HG03039 (cell line): ENCODE data around the gene PKNOX2.
"Not testable (repeated sequence)": the region's sequence is repeated elsewhere in the genome, so short reads cannot be mapped to it uniquely, and the experiment has no call there.

Experiments
- ATAC-seq: cut with Tn5 transposase; IDR thresholded peaks from one replicate; pipeline ENCODE4 v1.9.1; 2021; ENCODE audit warnings: mild to moderate bottlenecking, moderate library complexity; ENCODE audit not compliant: unreplicated experiment

The PKNOX2 gene

DNA sequence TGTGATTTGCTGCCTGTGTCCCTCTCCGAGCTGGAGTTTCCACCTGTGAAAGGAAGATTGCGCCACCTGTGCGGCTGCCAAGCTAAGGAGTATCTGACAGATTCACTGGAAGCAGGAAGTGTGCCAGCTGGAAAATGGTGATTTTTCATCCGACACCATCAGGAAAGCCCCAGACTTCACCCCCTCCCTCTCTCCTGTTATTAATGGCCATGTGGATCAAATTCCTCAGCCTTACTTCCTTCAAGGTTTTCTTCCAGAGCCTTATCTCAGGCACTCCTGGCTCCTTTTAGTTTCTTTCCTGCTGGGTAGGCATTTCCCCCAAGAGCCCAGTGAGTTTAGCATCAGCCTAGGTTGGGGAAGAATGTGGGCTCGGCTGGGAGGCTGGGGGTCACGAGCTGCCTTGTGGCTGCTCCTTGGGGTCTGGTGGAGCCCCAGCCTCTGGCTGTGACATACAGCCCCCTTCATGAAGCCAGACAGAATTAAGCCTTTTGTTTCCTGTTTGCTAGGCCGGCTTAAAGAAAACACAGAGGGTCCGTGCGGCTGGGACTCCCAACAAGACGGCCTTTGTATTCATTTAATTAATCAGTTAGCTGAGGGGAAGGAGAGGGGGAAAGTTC lies 37.1 kb downstream of the PKNOX2 start:
- no peak for ATAC-seq

DNA sequence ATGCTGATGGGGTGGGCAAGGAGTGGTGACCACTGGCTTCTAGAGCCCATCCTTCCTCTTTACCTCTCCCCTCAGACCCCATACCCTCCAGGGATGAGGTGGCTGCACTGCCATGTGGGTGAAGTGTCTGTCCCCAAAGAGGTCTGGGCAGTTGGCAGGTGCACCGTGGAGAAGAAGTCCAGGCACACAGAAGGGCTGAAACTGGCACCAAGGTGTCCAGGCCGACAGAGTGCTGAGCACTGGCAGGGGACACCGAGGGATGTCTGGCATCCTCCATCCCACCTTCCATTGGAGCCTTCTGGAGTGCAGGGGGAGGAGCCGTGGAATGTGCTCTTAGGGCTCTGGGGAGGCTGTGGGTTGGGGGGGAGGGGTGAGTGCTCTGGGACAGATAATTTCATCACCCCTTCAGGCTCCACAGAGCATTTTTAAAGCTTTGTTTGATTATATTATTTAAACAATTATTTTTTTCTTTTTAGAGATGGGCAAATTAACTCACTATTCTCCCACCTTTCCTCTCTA lies 37.9 kb downstream of the PKNOX2 start:
- no peak for ATAC-seq

DNA sequence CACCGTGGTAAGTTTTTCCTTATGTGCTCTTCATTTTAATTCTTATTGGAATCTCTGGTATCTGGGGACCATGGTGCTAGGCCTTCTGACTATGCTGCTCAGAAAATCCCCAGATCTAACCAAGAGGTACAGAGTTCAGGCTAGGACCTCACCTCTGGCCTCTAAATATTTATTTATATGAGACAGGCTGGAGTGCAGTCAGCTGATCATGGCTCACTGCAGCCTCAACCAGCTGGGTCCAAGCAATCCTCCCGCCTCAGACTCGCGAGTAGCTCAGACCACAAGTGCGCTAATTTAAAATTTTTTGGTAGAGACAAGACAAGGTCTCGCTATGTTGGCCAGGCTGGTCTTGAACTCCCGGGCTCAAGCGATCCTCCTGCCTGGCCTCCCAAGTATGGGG lies 38.4 kb downstream of the PKNOX2 start:
- ATAC-seq = no peak

DNA sequence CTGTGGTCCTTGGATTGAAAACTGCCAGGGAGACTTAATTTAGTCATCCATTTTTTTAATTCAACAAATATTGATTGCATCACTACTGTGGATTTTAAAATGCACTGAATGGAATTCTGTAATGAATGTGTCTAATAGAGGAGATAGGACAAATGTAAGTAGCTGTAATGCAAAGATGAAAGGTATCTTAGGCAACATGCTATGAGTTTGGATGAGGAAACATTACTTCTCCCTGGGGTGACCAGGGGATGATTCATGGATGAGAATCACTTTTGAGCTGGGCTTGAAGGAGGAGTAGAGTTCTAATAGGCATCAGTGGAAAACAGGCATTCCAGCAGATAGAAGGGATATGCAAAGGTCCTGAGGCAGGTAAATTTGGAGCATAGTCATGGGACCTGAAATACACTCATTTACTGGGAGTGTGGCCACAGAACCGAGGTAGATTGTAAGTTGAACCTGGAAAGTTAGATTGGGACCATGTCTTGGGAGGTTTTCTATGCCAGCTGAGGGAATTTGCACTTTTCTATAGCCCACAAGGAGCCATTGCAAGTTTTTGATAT lies 43.4 kb downstream of the PKNOX2 start:
- ATAC-seq = no peak

DNA sequence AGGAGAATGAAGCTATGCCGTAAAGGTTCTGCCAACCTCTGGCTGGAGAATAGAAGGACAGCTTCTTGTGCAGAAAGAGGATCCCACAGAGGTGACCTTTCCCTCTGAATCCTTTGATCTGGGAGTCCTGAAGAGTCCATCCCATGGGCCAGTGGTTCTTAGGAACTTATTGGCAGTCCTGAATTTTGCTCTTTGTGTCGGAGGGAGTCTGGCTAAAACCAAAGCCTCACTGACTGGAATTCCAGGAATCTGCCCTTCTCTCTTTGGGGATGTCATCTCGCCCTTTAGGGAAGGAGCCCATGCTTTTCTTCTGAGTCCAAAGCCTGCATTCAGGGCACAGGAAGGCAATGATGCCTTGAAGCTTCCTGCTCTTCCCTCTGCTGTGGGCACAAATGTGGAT lies 45.5 kb downstream of the PKNOX2 start:
- no peak for ATAC-seq

GRCh38 chr11:125211191-125211947 lies 46.8 kb downstream of the PKNOX2 start:
- no peak for ATAC-seq

DNA sequence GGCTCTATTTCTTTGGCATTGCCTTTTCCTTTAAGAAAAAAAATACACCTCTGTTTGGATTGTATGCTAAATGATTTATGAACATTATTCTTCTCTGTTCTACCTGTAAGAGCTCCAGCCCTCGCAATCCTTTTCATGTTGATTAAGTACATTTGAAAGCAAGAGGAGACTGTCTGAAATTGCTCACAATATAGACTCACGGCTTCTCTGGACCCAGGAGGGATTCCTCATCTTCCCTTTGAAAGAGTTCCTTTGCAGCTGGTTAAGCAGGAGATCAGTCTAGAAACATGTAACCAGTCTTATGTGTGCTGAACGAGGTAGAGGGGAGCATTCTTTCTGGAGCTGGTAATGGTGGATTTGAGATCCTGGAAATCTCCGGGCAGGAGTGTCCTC lies 47.4 kb downstream of the PKNOX2 start:
- no peak for ATAC-seq

DNA sequence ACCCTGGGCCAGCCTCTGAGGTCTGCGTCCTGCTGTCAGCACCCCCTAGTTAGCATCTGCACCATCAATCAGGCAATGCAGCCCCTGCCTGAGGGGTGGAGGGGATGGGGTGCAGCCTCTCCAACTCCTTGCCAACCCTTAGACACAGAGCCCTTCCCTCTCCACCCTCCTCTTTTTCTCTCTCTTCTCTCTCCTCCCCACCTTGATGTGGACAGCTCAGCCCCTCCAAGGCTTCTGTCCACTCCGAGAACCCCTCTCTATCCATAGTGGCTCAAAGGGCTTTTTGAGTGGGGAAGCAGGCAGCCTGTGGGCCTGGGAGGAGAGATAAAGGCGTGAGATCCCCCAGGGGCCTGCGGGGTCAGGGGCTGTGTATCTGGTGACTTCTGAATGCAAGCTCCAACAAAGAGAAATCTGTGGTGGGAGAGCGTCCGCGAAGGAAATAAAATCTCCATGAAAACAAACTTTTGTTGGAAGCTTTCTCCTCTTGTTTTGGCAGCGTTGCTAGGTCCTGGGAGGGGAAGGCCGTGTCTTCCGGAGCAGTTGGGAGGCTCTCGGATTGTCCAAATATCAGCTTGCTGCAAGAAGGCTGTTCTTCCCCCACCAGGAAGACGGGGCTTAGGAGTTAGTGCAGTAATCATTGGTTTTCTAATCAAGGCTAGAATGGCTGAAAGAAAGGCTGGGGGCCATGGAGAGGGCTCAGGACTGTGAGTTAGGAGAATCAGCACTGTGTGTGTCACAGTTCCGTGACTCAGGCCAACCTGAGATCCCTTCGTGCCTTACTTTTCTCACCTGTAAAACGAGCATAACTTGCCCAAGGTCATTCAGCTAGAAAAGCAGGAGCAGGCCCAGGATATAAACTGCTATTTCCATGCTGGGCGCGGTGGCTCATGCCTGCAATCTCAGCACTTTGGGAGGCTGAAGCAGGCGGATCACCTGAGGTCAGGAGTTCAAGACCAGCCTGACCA lies 50.3 kb downstream of the PKNOX2 start:
- no peak for ATAC-seq

DNA sequence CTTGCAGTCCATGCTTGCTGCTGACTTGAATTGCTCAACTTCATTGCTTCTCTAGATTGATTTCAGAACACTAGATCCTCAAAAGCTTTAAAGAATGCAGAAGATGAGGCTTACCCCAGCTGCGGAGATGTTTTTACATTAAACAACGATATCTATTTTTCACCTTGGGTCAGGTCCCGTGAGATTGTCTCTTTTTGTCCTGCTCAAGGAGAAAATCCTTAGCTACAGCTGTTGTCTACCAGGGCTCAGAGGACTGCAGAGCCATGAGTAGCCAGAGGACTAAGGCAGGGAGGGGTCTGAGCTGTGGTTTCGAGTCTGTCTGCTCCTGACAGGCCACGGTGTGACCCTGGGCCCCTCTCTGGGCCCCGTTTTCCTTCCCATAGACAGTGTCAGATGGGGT lies 51.4 kb downstream of the PKNOX2 start:
- no peak for ATAC-seq

DNA sequence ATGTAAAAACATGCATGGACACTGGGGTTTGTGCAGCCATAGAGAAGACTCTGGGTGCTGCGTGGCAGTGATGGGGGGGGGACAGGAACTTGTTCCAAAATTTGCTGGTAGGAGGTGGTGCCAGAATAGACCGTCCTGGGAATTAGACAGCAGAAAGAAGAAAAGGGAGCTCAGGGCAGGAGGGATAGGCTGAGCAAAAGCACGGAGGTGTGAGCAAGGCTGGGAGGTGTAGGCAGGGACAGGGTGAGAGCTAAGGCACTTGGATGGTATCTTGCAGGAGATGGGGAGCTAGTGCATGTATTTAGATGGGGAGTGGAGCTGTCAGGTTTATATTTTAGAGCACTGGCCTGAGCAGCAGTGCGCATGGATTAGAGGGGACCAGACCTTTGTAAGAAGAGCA lies 53.8 kb downstream of the PKNOX2 start:
- ATAC-seq = no peak

DNA sequence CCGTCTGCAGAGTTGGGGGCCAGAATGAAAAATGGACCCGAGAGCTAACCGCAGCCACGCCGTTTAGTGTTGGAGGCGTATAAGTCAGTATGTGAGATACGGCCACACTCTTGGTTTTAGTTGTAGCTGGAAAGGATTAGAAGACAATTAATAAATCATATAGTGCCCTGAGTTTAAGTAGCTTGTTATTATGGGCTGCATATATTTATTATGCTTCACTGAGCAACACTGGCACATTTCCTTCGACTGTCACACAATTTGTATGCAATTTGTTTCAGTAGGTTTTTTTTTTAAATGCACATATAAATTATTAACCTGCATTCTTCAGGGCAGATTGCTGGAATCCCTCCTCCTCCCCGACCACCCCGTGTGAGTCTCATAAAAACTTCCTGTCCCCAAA lies 56.9 kb downstream of the PKNOX2 start:
- ATAC-seq = no peak

GRCh38 chr11:125222494-125222893 lies 57.9 kb downstream of the PKNOX2 start:
- ATAC-seq = no peak

- not testable (repeated sequence) for ATAC-seq
These were observed 58.6 kb downstream of the PKNOX2 start for GRCh38 chr11:125223161-125223560.

GRCh38 chr11:125223901-125224361 lies 59.4 kb downstream of the PKNOX2 start:
- no peak for ATAC-seq

DNA sequence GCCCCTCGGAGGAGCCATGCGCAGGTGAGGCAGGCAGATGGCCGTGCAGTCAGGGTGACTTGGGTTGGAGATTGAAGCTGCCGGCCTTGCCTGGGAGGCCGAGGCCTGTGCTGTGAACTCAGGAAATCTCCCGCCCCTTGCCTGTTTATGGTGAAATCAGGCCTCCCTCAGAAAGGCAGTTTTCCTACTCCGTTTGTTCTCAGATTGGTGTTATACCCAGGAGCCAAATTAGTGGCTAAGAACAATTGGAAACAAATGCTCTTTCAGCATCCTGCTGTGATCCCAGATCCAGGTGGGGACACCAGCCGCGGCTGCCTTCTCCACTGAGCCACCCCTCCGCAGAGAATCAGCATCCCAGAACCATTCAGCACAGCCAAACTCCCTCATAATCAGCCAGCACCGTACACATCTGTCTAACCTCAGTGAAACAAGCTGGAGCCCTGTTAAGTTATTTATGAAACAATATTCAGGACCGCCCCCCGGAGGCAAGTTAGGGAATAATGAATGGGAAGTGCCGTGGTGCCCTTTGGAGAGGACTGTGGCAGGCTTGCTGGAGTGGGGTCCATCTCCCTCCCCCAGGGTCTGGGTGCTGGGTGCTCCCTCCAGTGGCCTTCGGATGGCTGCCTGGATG lies 60.0 kb downstream of the PKNOX2 start:
- ATAC-seq = no peak

GRCh38 chr11:125225401-125225800 lies 60.9 kb downstream of the PKNOX2 start:
- no peak for ATAC-seq

GRCh38 chr11:125226031-125226430 lies 61.5 kb downstream of the PKNOX2 start:
- ATAC-seq = no peak

GRCh38 chr11:125226706-125227105 lies 62.2 kb downstream of the PKNOX2 start:
- ATAC-seq = no peak

GRCh38 chr11:125227151-125227550 lies 62.6 kb downstream of the PKNOX2 start:
- no peak for ATAC-seq

- ATAC-seq = no peak
These were observed 63.9 kb downstream of the PKNOX2 start for GRCh38 chr11:125228445-125228844.
